ELF-1 (cell line): ENCODE results near the gene BTD.
A peak's percentile ranks its signal among the peaks of the same experiment; 100 is the strongest.
"Not testable (repeated sequence)": the region's sequence is repeated elsewhere in the genome, so short reads cannot be mapped to it uniquely, and the experiment has no call there.

Experiments
- DNase-seq: peaks from one replicate; pipeline ENCODE4 v3.0.0-alpha.2; 2016; ENCODE audit warnings: low read depth, low spot score

The BTD gene

GRCh38 chr3:15601399-15602145, at the start of gene BTD, which contains the start of gene HACL1:
Gene BTD, plus strand, starts transcription at chr3:15601745. Its CDS starts 33,695 bp downstream, at chr3:15635440.
Gene HACL1, minus strand, starts transcription at chr3:15601569. Its CDS starts 106 bp downstream, at chr3:15601463.
- DNase-seq, result peak; percentile 100

- DNase-seq, result no peak
These were observed 49.6 kb upstream of the BTD start for GRCh38 chr3:15551902-15552301.

GRCh38 chr3:15553749-15554148, 47.8 kb upstream of the BTD start:
- no peak for DNase-seq

GRCh38 chr3:15556512-15556911, 45.0 kb upstream of the BTD start:
- no peak for DNase-seq

- DNase-seq, result peak; percentile 57
These were observed 44.0 kb upstream of the BTD start for GRCh38 chr3:15557511-15557946.

GRCh38 chr3:15558581-15558980, 43.0 kb upstream of the BTD start:
- DNase-seq, result no peak

- DNase-seq, result no peak
These were observed 39.0 kb upstream of the BTD start for GRCh38 chr3:15562560-15562959.

GRCh38 chr3:15563190-15563589, 38.4 kb upstream of the BTD start:
- no peak for DNase-seq

- DNase-seq, result no peak
These were observed 29.4 kb upstream of the BTD start for GRCh38 chr3:15572138-15572537.

- no peak for DNase-seq
These were observed 26.1 kb upstream of the BTD start for GRCh38 chr3:15575446-15575845.

GRCh38 chr3:15576475-15576874, 25.1 kb upstream of the BTD start:
- DNase-seq, result no peak

GRCh38 chr3:15578289-15578867, 23.2 kb upstream of the BTD start:
- DNase-seq, result no peak

GRCh38 chr3:15579051-15579450, 22.5 kb upstream of the BTD start:
- DNase-seq, result no peak

- no peak for DNase-seq
These were observed 19.8 kb upstream of the BTD start for GRCh38 chr3:15581471-15582394.

- no peak for DNase-seq
These were observed 16.3 kb upstream of the BTD start for GRCh38 chr3:15585111-15585845.

GRCh38 chr3:15591242-15591641, 10.3 kb upstream of the BTD start:
- no peak for DNase-seq

- DNase-seq, result no peak
These were observed 9.6 kb upstream of the BTD start for GRCh38 chr3:15591928-15592327.

GRCh38 chr3:15592968-15593367, 8.6 kb upstream of the BTD start:
- no peak for DNase-seq

- DNase-seq, result no peak
These were observed 5.6 kb upstream of the BTD start for GRCh38 chr3:15595955-15596354.

- no peak for DNase-seq
These were observed 523 bp upstream of the BTD start for GRCh38 chr3:15601046-15601398.

GRCh38 chr3:15602146-15602536, 596 bp downstream of the BTD start:
- no peak for DNase-seq

- DNase-seq, result not testable (repeated sequence)
These were observed 1.3 kb downstream of the BTD start for GRCh38 chr3:15602816-15603215.
